Endothelial cell (in vitro differentiated cells): ENCODE data around the gene PCDHB16. TPM values are rescaled to one million over a fixed set of nuclear protein-coding genes. Genes with fewer than 3 reads are reported as not detected.
"Not testable (repeated sequence)": the region's sequence is repeated elsewhere in the genome, so short reads cannot be mapped to it uniquely, and the experiment has no call there.

ENCODE experiments used
- DNase-seq: peaks from one replicate; pipeline ENCODE4 v3.0.0; 2021; ENCODE audit warnings: low spot score
- H3K27ac Mint-ChIP-seq: one replicate; pipeline ENCODE4 v1.8.0; 2021; ENCODE audit warnings: mixed read lengths, inconsistent platforms; ENCODE audit not compliant: unreplicated experiment
- H3K27me3 Mint-ChIP-seq: one replicate; pipeline ENCODE4 v1.8.0; 2021; ENCODE audit warnings: mild to moderate bottlenecking, moderate library complexity, mixed read lengths, inconsistent platforms; ENCODE audit not compliant: unreplicated experiment
- H3K36me3 Mint-ChIP-seq: one replicate; pipeline ENCODE4 v1.8.0; 2021; ENCODE audit warnings: mild to moderate bottlenecking, low read depth, mixed read lengths, inconsistent platforms; ENCODE audit not compliant: unreplicated experiment
- H3K4me1 Mint-ChIP-seq: one replicate; pipeline ENCODE4 v1.8.0; 2021; ENCODE audit warnings: mild to moderate bottlenecking, mixed read lengths, inconsistent platforms; ENCODE audit not compliant: unreplicated experiment
- H3K4me3 Mint-ChIP-seq: one replicate; pipeline ENCODE4 v1.8.0; 2021; ENCODE audit warnings: mild to moderate bottlenecking, mixed read lengths, inconsistent platforms; ENCODE audit not compliant: unreplicated experiment
- H3K9me3 Mint-ChIP-seq: one replicate; pipeline ENCODE4 v1.8.0; 2021; ENCODE audit warnings: mixed read lengths, inconsistent platforms; ENCODE audit not compliant: unreplicated experiment
- CTCF ChIP-seq: fragments of 200-600 bp; sonication (generic); IDR thresholded peaks from one replicate; pipeline ENCODE4 v1.5.0; 2021; ENCODE audit warnings: antibody characterized with exemption; ENCODE audit not compliant: unreplicated experiment
- total RNA-seq: library from RNA; stranded (reverse); fragmentation: NEBNext Ultra II Directional; extraction: Animal tissue kit (Norgen Biotek cat#: 25700); gene quantifications from one replicate; pipeline ENCODE4 v1.2.1, GENCODE V29; 2021; ENCODE audit not compliant: unreplicated experiment

The PCDHB16 gene
- total RNA-seq, 1 donor from 2014 or later, result 10.9 TPM

GRCh38 chr5:141150224-141150992 is 31.8 kb upstream of the PCDHB16 start:
- H3K36me3 Mint-ChIP-seq, result peaks cover 16% of the 10 kb centered on the region
- TF ChIP-seq CTCF, result no peak
- H3K27me3 Mint-ChIP-seq, result no peaks in the 10 kb centered on the region
- no peak overlapping the region for H3K27ac Mint-ChIP-seq
- DNase-seq, result no peak
- peak overlapping the region; percentile 29 for H3K4me3 Mint-ChIP-seq
- H3K4me1 Mint-ChIP-seq, result no peaks in the 10 kb centered on the region
- no peaks in the 10 kb centered on the region for H3K9me3 Mint-ChIP-seq

- peak overlapping the region; percentile 57 for H3K4me3 Mint-ChIP-seq
- H3K27ac Mint-ChIP-seq, result no peak overlapping the region
- H3K4me1 Mint-ChIP-seq, result no peaks in the 10 kb centered on the region
- no peak for DNase-seq
- peaks cover 16% of the 10 kb centered on the region for H3K36me3 Mint-ChIP-seq
- H3K27me3 Mint-ChIP-seq, result no peaks in the 10 kb centered on the region
- TF ChIP-seq CTCF, result no peak
- H3K9me3 Mint-ChIP-seq, result no peaks in the 10 kb centered on the region
These were observed 31.2 kb upstream of the PCDHB16 start for GRCh38 chr5:141150993-141151325.

- peaks cover 21% of the 10 kb centered on the region for H3K36me3 Mint-ChIP-seq
- not testable (repeated sequence) for H3K4me3 Mint-ChIP-seq, H3K27ac Mint-ChIP-seq, DNase-seq, H3K27me3 Mint-ChIP-seq, H3K9me3 Mint-ChIP-seq, H3K4me1 Mint-ChIP-seq
These were observed 30.6 kb upstream of the PCDHB16 start for GRCh38 chr5:141151632-141152031.

GRCh38 chr5:141152096-141152495 is 30.1 kb upstream of the PCDHB16 start:
- H3K9me3 Mint-ChIP-seq, H3K27me3 Mint-ChIP-seq, H3K27ac Mint-ChIP-seq, H3K4me1 Mint-ChIP-seq, DNase-seq: not testable (repeated sequence)
- peak overlapping the region; percentile 71 for H3K4me3 Mint-ChIP-seq
- H3K36me3 Mint-ChIP-seq, result peaks cover 25% of the 10 kb centered on the region

GRCh38 chr5:141155540-141156374 is 26.4 kb upstream of the PCDHB16 start:
- H3K4me3 Mint-ChIP-seq, result no peak overlapping the region

GRCh38 chr5:141157356-141157755 is 24.8 kb upstream of the PCDHB16 start:
- not testable (repeated sequence) for DNase-seq, H3K9me3 Mint-ChIP-seq, H3K27me3 Mint-ChIP-seq, H3K4me3 Mint-ChIP-seq, H3K27ac Mint-ChIP-seq, H3K4me1 Mint-ChIP-seq
- peaks cover 11% of the 10 kb centered on the region for H3K36me3 Mint-ChIP-seq

More at GRCh38 chr5:141155540-141156374, 26.4 kb upstream of the PCDHB16 start:
- H3K9me3 Mint-ChIP-seq, result no peaks in the 10 kb centered on the region
- H3K27me3 Mint-ChIP-seq, result no peaks in the 10 kb centered on the region
- H3K27ac Mint-ChIP-seq, result no peak overlapping the region
- H3K4me1 Mint-ChIP-seq, result no peaks in the 10 kb centered on the region
- DNase-seq, result peak; percentile 44
- TF ChIP-seq CTCF, result peak; percentile 79
- peaks cover 21% of the 10 kb centered on the region for H3K36me3 Mint-ChIP-seq

- H3K27ac Mint-ChIP-seq, H3K9me3 Mint-ChIP-seq, H3K27me3 Mint-ChIP-seq, H3K4me1 Mint-ChIP-seq, H3K4me3 Mint-ChIP-seq, DNase-seq: not testable (repeated sequence)
- peaks cover 11% of the 10 kb centered on the region for H3K36me3 Mint-ChIP-seq
These were observed 24.3 kb upstream of the PCDHB16 start for GRCh38 chr5:141157901-141158300.
